NCI-H1417 (cell line): Measurements from ENCODE around the gene ZNF497.
"Not testable (repeated sequence)": the region's sequence is repeated elsewhere in the genome, so short reads cannot be mapped to it uniquely, and the experiment has no call there.

ENCODE experiments used
- DNase-seq, 3 experiments: peaks; one replicate each; lab custom pipeline; 2025; lab: John Stamatoyannopoulos, UW

The ZNF497 gene

DNA sequence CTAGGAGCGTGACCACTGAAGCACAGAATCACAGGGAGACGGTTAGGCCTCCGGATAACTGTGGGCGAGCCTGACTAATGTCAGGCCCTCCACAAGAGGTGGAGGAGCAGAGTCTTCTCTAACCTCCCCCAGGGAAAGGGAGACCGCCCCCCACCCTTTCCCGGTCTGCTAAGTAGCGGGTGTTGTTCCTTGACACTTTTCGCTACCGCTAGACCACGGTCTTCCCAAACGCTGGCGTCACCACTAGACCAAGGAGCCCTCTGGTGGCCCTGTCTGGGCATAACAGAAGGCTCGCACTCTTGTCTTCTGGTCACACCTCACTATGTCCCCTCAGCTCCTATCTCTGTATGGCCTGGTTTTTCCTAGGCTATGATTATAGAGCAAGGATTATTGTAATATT, 51.9 kb downstream of the ZNF497 start:
- not testable (repeated sequence) for DNase-seq

DNA sequence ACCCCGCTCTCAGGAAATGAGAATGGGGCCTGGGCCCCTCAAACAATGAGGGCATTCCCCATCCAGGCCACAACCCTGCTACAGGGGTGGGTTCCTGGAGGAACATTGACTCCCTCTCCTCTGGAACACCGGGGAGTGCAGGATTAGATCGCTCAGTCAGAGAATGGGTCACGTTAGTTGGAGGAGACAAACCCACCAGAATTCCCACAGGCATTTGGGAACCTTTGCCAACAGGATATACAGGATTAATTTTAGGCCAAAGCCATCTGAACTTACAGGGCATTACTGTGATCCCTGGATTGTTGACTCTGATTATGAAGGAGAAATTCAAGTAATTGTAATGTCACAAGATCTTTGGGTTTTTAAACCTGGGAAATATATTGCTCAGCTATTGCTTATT, 54.8 kb downstream of the ZNF497 start:
- DNase-seq = no peak

DNA sequence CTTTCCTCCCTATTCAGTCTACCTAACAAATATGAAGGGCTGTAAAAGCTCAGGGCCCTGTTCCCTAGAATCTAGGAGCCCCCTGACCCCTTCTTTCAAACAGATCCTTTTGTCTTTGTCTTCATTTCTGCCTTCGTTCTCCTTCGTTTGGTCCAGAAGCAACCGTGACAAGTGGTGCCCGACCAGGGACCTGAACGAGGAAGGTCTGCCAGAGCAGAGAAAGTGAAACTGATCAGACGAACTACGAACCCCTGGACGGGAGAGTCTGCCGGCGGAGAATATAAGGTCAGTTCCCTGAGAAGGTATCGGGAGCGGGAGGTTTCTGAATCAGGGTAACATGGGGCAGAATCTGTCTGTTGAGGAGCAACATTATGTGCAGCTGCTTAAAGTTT, 56.6 kb downstream of the ZNF497 start:
- DNase-seq = no peak

DNA sequence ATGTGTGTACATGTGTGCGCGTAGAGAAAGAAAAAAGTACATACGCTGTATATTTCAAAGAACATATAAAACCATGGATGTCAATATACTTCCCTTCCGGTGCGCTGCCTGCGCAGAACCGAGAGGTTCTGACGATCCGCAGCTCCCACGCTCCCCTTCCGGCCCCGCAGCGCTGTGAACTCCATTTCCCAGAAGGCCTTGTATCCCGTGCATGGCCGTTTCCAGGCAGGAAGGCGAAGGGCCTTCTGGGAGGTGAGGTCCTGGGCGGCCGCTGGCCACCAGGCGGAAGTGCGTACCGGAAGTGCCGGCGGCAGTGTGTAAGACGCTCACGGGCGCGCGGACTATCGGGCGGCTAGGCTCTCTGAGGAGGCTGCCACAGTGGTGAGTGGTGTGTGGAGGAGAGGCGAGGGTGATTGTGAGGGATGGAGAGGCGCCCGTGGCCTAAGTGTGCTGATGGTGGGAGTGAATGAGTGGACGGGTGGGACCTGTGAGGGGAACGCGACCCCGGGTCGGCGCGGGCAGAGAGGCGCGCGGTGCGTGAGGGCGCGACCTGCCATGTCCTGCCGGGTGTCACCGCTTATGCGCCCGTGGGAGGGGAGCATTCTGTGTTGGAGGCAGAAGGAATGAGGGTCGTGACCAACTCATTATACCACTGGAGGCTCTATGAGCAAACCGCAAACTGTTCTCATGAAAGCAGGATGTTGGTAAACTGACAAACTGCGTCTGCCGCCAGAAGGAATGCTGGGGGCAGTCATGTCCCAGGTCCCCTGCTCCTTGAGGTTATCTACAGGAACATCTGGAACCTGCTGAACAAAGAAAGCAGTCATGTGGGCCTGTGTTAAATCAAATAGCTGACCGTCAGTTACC, 57.3 kb downstream of the ZNF497 start, which contains the start of gene ERVK3-1:
Gene ERVK3-1 (plus strand): TSS at position 313 of the 867 bp plus-strand sequence. CDS start 6,792 bp downstream, outside the sequence.
- peak; percentile 87 to 98 (median 94) for DNase-seq

DNA sequence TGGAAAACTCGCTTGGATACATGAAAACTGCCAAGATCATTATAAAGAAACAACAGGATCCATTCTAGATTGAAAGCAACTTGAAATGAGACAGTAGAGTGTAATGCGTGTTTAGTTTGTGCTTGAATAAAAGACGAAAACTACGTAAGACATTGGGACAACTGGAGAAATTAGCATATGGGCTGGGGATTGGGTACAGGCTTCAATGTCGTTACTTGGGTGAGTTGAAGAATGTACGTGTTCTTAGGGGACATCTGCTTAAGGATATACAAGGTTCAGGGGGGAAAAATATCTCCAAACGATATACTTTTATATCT, 57.8 kb downstream of the ZNF497 start:
- DNase-seq = no peak
